Measurements from ENCODE around the gene TET3.

The TET3 gene

GRCh38 chr2:74001781-74002504, 17.2 kb downstream of the TET3 start:
- no peaks in the 10 kb centered on the region for H3K27me3 ChIP-seq (replicated peaks; ENCODE audit: control insufficient read depth, insufficient read depth, low read length)
- peak; percentile 23 for TF ChIP-seq CTCF (IDR thresholded peaks at IDR 0.05; ENCODE audit: insufficient read depth, low read length, poor library complexity, severe bottlenecking)
- peaks cover 28% of the 10 kb centered on the region for H3K36me3 ChIP-seq (ENCODE audit: control insufficient read depth, insufficient read depth, low read length)
- no peak for DNase-seq (ENCODE audit: extremely low read depth, insufficient read length)
- peak overlapping the region; percentile 60 for H3K4me3 ChIP-seq (replicated peaks; ENCODE audit: low read depth, low read length)

GRCh38 chr2:74002505-74003421, 18.1 kb downstream of the TET3 start:
- Histone ChIP-seq H3K4me3 (replicated peaks; ENCODE audit: low read depth, low read length) (peak overlapping the region; percentile 74), H3K36me3 (ENCODE audit: control insufficient read depth, insufficient read depth, low read length) (peaks cover 25% of the 10 kb centered on the region), H3K27me3 (replicated peaks; ENCODE audit: control insufficient read depth, insufficient read depth, low read length) (no peaks in the 10 kb centered on the region)
- TF ChIP-seq CTCF (IDR thresholded peaks at IDR 0.05; ENCODE audit: insufficient read depth, low read length, poor library complexity, severe bottlenecking), result no peak
- DNase-seq (ENCODE audit: extremely low read depth, insufficient read length), result peak; percentile 87

GRCh38 chr2:74003494-74004211, 18.9 kb downstream of the TET3 start:
- no peak overlapping the region; the same call in 1 of the 2 replicates for H3K4me3 ChIP-seq (replicated peaks; ENCODE audit: low read depth, low read length)
- no peak for DNase-seq (ENCODE audit: extremely low read depth, insufficient read length)
- no peaks in the 10 kb centered on the region for H3K27me3 ChIP-seq (replicated peaks; ENCODE audit: control insufficient read depth, insufficient read depth, low read length)
- TF ChIP-seq CTCF (IDR thresholded peaks at IDR 0.05; ENCODE audit: insufficient read depth, low read length, poor library complexity, severe bottlenecking), result no peak
- peaks cover 25% of the 10 kb centered on the region for H3K36me3 ChIP-seq (ENCODE audit: control insufficient read depth, insufficient read depth, low read length)

GRCh38 chr2:74004212-74005182, 19.8 kb downstream of the TET3 start:
- Histone ChIP-seq H3K27me3 (replicated peaks; ENCODE audit: control insufficient read depth, insufficient read depth, low read length) (no peaks in the 10 kb centered on the region), H3K36me3 (ENCODE audit: control insufficient read depth, insufficient read depth, low read length) (peaks cover 22% of the 10 kb centered on the region), H3K4me3 (replicated peaks; ENCODE audit: low read depth, low read length) (no peak overlapping the region)
- DNase-seq (ENCODE audit: extremely low read depth, insufficient read length), result no peak
- TF ChIP-seq CTCF (IDR thresholded peaks at IDR 0.05; ENCODE audit: insufficient read depth, low read length, poor library complexity, severe bottlenecking), result no peak

GRCh38 chr2:74005786-74006185, 21.1 kb downstream of the TET3 start:
- no peak for DNase-seq (ENCODE audit: extremely low read depth, insufficient read length)
- Histone ChIP-seq H3K4me3 (replicated peaks; ENCODE audit: low read depth, low read length) (no peak overlapping the region), H3K36me3 (ENCODE audit: control insufficient read depth, insufficient read depth, low read length) (peaks cover 26% of the 10 kb centered on the region), H3K27me3 (replicated peaks; ENCODE audit: control insufficient read depth, insufficient read depth, low read length) (no peaks in the 10 kb centered on the region)
- TF ChIP-seq CTCF (IDR thresholded peaks at IDR 0.05; ENCODE audit: insufficient read depth, low read length, poor library complexity, severe bottlenecking), result no peak

Measured in GM06990 (cell line).